ENCODE measurements around the gene TMSB10. TPM values are rescaled to one million over a fixed set of nuclear protein-coding genes. Genes with fewer than 3 reads are reported as not detected.

Gene TMSB10
- total and polyA plus RNA-seq, 2 of the 13 experiments (the other 11 are each of a cell fraction or from before 2014, with no cell fraction given): 665 to 708 TPM

DNA sequence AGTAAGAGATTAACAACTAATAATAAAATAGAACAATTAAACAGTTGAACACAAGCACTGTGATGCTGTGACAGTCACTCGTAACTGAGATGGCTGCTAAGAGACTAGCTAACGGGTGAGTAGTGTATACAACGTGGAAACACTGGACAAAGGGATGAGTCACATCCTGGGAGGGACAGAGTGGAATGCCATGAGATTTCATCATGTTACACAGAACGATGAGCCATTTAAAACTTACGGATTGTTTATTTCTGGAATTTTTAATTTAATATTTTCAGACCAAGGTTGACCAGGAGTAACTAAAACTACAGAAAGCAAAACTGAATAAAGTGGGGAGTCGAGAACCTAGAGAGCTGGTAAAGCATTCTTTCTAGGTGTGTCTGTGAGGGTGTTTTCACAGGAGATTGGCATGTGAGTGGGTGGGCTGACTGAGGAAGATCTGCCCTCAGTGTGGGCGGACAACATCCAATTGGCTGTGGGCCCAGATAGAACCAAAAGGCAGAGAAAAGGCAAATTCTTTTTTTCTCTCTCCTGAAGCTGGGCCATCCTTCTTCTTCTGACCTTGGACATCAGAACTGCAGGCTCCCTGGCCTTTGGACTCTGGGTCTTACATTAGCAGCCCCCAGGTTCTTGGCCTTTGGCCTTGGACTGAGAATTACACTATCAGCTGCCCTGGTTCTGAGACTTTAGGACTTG, 14.6 kb downstream of the TMSB10 start (continued):
- TF ChIP-seq ZMYM2 (CRISPR knock-in tag; IDR thresholded peaks at IDR 0.05) (peak; percentile 62; the same call in 1 of the 2 replicates), ZNF251 (CRISPR knock-in tag; IDR thresholded peaks at IDR 0.05) (no peak), ZKSCAN5 (CRISPR knock-in tag; IDR thresholded peaks at IDR 0.05) (no peak), HOXD1 (CRISPR knock-in tag; IDR thresholded peaks at IDR 0.05) (no peak), ZNF253 (CRISPR knock-in tag; IDR thresholded peaks at IDR 0.05; ENCODE audit: borderline replicate concordance) (no peak), CHCHD3 (CRISPR knock-in tag; IDR thresholded peaks at IDR 0.05) (no peak), CEBPB (IDR thresholded peaks at IDR 0.05; ENCODE audit: borderline replicate concordance, low read depth, low read length) (peak; percentile 88), MXI1 (IDR thresholded peaks at IDR 0.05; ENCODE audit: borderline replicate concordance, low read depth, low read length) (peak; percentile 42; the same call in 2 of the 3 replicates), U2AF1 (optimal IDR thresholded peaks at IDR 0.05; ENCODE audit: low read depth, low read length) (no peak), ZNF841 (CRISPR knock-in tag; IDR thresholded peaks at IDR 0.05; ENCODE audit: borderline replicate concordance) (no peak), ZFP36L1 (CRISPR knock-in tag; IDR thresholded peaks at IDR 0.05) (peak; percentile 39; the same call in 1 of the 2 replicates)
- TF ChIP-seq, protein P1, sequence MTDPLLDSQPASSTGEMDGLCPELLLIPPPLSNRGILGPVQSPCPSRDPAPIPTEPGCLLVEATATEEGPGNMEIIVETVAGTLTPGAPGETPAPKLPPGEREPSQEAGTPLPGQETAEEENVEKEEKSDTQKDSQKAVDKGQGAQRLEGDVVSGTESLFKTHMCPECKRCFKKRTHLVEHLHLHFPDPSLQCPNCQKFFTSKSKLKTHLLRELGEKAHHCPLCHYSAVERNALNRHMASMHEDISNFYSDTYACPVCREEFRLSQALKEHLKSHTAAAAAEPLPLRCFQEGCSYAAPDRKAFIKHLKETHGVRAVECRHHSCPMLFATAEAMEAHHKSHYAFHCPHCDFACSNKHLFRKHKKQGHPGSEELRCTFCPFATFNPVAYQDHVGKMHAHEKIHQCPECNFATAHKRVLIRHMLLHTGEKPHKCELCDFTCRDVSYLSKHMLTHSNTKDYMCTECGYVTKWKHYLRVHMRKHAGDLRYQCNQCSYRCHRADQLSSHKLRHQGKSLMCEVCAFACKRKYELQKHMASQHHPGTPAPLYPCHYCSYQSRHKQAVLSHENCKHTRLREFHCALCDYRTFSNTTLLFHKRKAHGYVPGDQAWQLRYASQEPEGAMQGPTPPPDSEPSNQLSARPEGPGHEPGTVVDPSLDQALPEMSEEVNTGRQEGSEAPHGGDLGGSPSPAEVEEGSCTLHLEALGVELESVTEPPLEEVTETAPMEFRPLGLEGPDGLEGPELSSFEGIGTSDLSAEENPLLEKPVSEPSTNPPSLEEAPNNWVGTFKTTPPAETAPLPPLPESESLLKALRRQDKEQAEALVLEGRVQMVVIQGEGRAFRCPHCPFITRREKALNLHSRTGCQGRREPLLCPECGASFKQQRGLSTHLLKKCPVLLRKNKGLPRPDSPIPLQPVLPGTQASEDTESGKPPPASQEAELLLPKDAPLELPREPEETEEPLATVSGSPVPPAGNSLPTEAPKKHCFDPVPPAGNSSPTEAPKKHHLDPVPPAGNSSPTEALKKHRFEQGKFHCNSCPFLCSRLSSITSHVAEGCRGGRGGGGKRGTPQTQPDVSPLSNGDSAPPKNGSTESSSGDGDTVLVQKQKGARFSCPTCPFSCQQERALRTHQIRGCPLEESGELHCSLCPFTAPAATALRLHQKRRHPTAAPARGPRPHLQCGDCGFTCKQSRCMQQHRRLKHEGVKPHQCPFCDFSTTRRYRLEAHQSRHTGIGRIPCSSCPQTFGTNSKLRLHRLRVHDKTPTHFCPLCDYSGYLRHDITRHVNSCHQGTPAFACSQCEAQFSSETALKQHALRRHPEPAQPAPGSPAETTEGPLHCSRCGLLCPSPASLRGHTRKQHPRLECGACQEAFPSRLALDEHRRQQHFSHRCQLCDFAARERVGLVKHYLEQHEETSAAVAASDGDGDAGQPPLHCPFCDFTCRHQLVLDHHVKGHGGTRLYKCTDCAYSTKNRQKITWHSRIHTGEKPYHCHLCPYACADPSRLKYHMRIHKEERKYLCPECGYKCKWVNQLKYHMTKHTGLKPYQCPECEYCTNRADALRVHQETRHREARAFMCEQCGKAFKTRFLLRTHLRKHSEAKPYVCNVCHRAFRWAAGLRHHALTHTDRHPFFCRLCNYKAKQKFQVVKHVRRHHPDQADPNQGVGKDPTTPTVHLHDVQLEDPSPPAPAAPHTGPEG (CRISPR knock-in tag; IDR thresholded peaks at IDR 0.05): no peak
- TF ChIP-seq, protein P2, sequence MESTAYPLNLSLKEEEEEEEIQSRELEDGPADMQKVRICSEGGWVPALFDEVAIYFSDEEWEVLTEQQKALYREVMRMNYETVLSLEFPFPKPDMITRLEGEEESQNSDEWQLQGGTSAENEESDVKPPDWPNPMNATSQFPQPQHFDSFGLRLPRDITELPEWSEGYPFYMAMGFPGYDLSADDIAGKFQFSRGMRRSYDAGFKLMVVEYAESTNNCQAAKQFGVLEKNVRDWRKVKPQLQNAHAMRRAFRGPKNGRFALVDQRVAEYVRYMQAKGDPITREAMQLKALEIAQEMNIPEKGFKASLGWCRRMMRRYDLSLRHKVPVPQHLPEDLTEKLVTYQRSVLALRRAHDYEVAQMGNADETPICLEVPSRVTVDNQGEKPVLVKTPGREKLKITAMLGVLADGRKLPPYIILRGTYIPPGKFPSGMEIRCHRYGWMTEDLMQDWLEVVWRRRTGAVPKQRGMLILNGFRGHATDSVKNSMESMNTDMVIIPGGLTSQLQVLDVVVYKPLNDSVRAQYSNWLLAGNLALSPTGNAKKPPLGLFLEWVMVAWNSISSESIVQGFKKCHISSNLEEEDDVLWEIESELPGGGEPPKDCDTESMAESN (CRISPR knock-in tag; conservative IDR thresholded peaks at IDR 0.05): 0 out of 2 replicates have a peak, but pooled peaks have one; percentile 17
- TF ChIP-seq, protein P3, sequence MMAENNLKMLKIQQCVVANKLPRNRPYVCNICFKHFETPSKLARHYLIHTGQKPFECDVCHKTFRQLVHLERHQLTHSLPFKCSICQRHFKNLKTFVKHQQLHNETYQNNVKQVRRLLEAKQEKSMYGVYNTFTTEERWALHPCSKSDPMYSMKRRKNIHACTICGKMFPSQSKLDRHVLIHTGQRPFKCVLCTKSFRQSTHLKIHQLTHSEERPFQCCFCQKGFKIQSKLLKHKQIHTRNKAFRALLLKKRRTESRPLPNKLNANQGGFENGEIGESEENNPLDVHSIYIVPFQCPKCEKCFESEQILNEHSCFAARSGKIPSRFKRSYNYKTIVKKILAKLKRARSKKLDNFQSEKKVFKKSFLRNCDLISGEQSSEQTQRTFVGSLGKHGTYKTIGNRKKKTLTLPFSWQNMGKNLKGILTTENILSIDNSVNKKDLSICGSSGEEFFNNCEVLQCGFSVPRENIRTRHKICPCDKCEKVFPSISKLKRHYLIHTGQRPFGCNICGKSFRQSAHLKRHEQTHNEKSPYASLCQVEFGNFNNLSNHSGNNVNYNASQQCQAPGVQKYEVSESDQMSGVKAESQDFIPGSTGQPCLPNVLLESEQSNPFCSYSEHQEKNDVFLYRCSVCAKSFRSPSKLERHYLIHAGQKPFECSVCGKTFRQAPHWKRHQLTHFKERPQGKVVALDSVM (CRISPR knock-in tag; IDR thresholded peaks at IDR 0.05): 0 out of 2 replicates have a peak, but pooled peaks have one; percentile 23
- TF ChIP-seq, protein P4, sequence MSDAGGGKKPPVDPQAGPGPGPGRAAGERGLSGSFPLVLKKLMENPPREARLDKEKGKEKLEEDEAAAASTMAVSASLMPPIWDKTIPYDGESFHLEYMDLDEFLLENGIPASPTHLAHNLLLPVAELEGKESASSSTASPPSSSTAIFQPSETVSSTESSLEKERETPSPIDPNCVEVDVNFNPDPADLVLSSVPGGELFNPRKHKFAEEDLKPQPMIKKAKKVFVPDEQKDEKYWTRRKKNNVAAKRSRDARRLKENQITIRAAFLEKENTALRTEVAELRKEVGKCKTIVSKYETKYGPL (CRISPR knock-in tag; IDR thresholded peaks at IDR 0.05): no peak

All from HepG2 (cell line).